Esophagus squamous epithelium (tissue), 5 donors: Measurements from ENCODE around the gene NNT. TPM values are rescaled to one million over a fixed set of nuclear protein-coding genes. Genes with fewer than 3 reads are reported as not detected.
"Not testable (repeated sequence)": the region's sequence is repeated elsewhere in the genome, so short reads cannot be mapped to it uniquely, and the experiment has no call there.

ENCODE experiments used
- DNase-seq: peaks from one replicate; lab custom pipeline; 2025; lab: John Stamatoyannopoulos, UW
- H3K27ac ChIP-seq, 4 donors: fragments of 200-600 bp; sonication (generic); one replicate each; pipeline ENCODE4 v1.5.1; 2016 to 2019; ENCODE audit warnings: mild to moderate bottlenecking in 1 of 4
- H3K27me3 ChIP-seq, 4 donors: fragments of 200-600 bp; sonication (generic); 1 replicate in 3 of 4; 2 replicates in 1 of 4; pipeline versions ENCODE4 v1.5.1 to v1.6.0; 2017 to 2021; ENCODE audit warnings: antibody characterized with exemption in 1 of 4
- H3K36me3 ChIP-seq, 3 donors: fragments of 200-600 bp; sonication (generic); one replicate each; pipeline ENCODE4 v1.5.1; 2016 to 2019
- H3K4me1 ChIP-seq, 3 donors: fragments of 200-600 bp; sonication (generic); one replicate each; pipeline ENCODE4 v1.5.1; 2017 to 2019
- H3K4me3 ChIP-seq, 4 donors: fragments of 200-600 bp; sonication (generic); 1 replicate in 3 of 4; 2 replicates in 1 of 4; pipeline ENCODE4 v1.5.1; 2016 to 2019; ENCODE audit warnings: mild to moderate bottlenecking in 2 of 4, moderate library complexity in 1 of 4
- H3K9me3 ChIP-seq, 3 donors: fragments of 200-600 bp; sonication (generic); one replicate each; pipeline ENCODE4 v1.5.1; 2016 to 2019
- CTCF ChIP-seq, 6 experiments: fragments of 450-650 bp in 4 of 6; fragments of 200-600 bp in 2 of 6; sonication (generic) in 2 of 6; IDR thresholded peaks; one replicate each; pipeline ENCODE4 v1.5.1; 2016 to 2019; ENCODE audit warnings: antibody characterized with exemption in 6 of 6, mild to moderate bottlenecking in 4 of 6, moderate library complexity in 4 of 6
- POLR2A ChIP-seq, 4 donors: fragments of 450-650 bp; IDR thresholded peaks; one replicate each; pipeline ENCODE4 v1.6.1; 2017; ENCODE audit warnings: antibody characterized with exemption in 4 of 4, mild to moderate bottlenecking in 4 of 4, moderate library complexity in 3 of 4
- whole genome bisulfite sequencing, 2 donors: methylation state at CpG; one replicate each; pipeline ENCODE4 v1.1.5; 2018; 5-methylcytosine and 5-hydroxymethylcytosine counted together
- intact Hi-C: fragments of 100-400 bp; cut with DNase I; formaldehyde crosslinking; loops from one replicate; pipeline ENCODE4 v1.15.0; 2022
- total RNA-seq, 4 donors: library from RNA; depleted of rRNA; stranded (reverse); fragments of >200 nt; gene quantifications; one replicate each; pipeline ENCODE4 v1.1.0, GENCODE V29; 2016
- donor health status: DM: yes; HTN: yes; CAD: no.

The NNT gene
- total RNA-seq, 4 donors from 2014 or later: 16.0 to 35.1 (median 29.1) TPM

- H3K4me1 ChIP-seq: no peaks in the 10 kb centered on the region
Observed at GRCh38 chr5:43693411-43693810, 90.4 kb downstream of the NNT start.

GRCh38 chr5:43694027-43694426 lies 91.0 kb downstream of the NNT start:
- Histone ChIP-seq H3K36me3 (peaks cover 0 to 26% (median 0%) of the 10 kb centered on the region in 3 donors), H3K9me3 (no peaks in the 10 kb centered on the region), H3K4me3 (no peak overlapping the region), H3K4me1 (no peaks in the 10 kb centered on the region), H3K27ac (no peak overlapping the region), H3K27me3 (no peaks in the 10 kb centered on the region)
- no peak for DNase-seq
- no peak for TF ChIP-seq POLR2A (IDR thresholded peaks at IDR 0.05)
- no peak for TF ChIP-seq CTCF (IDR thresholded peaks at IDR 0.05)
- WGBS, 2 donors: 81 to 100% methylated on average over 1 of the region's 1 CpG
- intact Hi-C loops: no loop called here

More at GRCh38 chr5:43693411-43693810, 90.4 kb downstream of the NNT start:
- intact Hi-C loops: no loop called here
- Histone ChIP-seq H3K4me3 (no peak overlapping the region), H3K9me3 (no peaks in the 10 kb centered on the region), H3K36me3 (peaks cover 0 to 28% (median 0%) of the 10 kb centered on the region in 3 donors), H3K27ac (no peak overlapping the region), H3K27me3 (no peaks in the 10 kb centered on the region)
- no peak for DNase-seq
- TF ChIP-seq POLR2A (IDR thresholded peaks at IDR 0.05) (no peak), CTCF (IDR thresholded peaks at IDR 0.05) (no peak)

- H3K9me3 ChIP-seq, H3K4me3 ChIP-seq, intact Hi-C loops, H3K27me3 ChIP-seq, H3K4me1 ChIP-seq, H3K27ac ChIP-seq, DNase-seq: not testable (repeated sequence)
- peaks cover 0 to 29% (median 0%) of the 10 kb centered on the region in 3 donors for H3K36me3 ChIP-seq
- WGBS, 2 donors: 100% methylated on average over 2 of the region's 2 CpGs; no CpG with 5 or more reads in 1 of the 2 donors
Observed at GRCh38 chr5:43696444-43696843, 93.5 kb downstream of the NNT start.

- Histone ChIP-seq H3K4me1 (no peaks in the 10 kb centered on the region), H3K4me3 (no peak overlapping the region), H3K27ac (no peak overlapping the region), H3K9me3 (no peaks in the 10 kb centered on the region), H3K36me3 (peaks cover 0 to 50% (median 0%) of the 10 kb centered on the region in 3 donors), H3K27me3 (no peaks in the 10 kb centered on the region)
- intact Hi-C loops: no loop called here
- TF ChIP-seq CTCF (IDR thresholded peaks at IDR 0.05): no peak
- WGBS, 2 donors: 70 to 78% methylated on average over 1 of the region's 1 CpG
- DNase-seq: no peak
Observed at GRCh38 chr5:43699910-43700309, 96.9 kb downstream of the NNT start.

GRCh38 chr5:43700601-43701000 lies 97.6 kb downstream of the NNT start:
- 63 to 82% methylated on average over 2 of the region's 2 CpGs for WGBS, 2 donors
- Histone ChIP-seq H3K9me3 (no peaks in the 10 kb centered on the region), H3K36me3 (peaks cover 0 to 43% (median 0%) of the 10 kb centered on the region in 3 donors), H3K27ac (no peak overlapping the region), H3K4me3 (no peak overlapping the region), H3K4me1 (no peaks in the 10 kb centered on the region), H3K27me3 (no peaks in the 10 kb centered on the region)
- TF ChIP-seq CTCF (IDR thresholded peaks at IDR 0.05): no peak
- no peak for DNase-seq
- intact Hi-C loops: no loop called here

- no peaks in the 10 kb centered on the region for H3K4me1 ChIP-seq
- no peak for DNase-seq
- no peaks in the 10 kb centered on the region for H3K9me3 ChIP-seq
- H3K36me3 ChIP-seq: peaks cover 0 to 37% (median 0%) of the 10 kb centered on the region in 3 donors
- TF ChIP-seq CTCF (IDR thresholded peaks at IDR 0.05): no peak
- TF ChIP-seq POLR2A (IDR thresholded peaks at IDR 0.05): no peak
- no peak overlapping the region for H3K4me3 ChIP-seq
- H3K27ac ChIP-seq: no peak overlapping the region
- intact Hi-C loops: no loop called here
- H3K27me3 ChIP-seq: no peaks in the 10 kb centered on the region
- WGBS, 2 donors: 92 to 94% methylated on average over 3 of the region's 3 CpGs
Observed at GRCh38 chr5:43701227-43701626, 98.2 kb downstream of the NNT start.
